Transverse colon (tissue), 4 donors: ENCODE data around the gene CHAD. TPM values are rescaled to one million over a fixed set of nuclear protein-coding genes. Genes with fewer than 3 reads are reported as not detected.
A peak's percentile ranks its signal among the peaks of the same experiment; 100 is the strongest.

Experiments used
- DNase-seq: peaks from one replicate; pipeline ENCODE4 v3.0.0-alpha.2; 2019
- H3K27ac ChIP-seq, 4 donors: fragments of 200-600 bp; sonication (generic); 2 replicates each; pipeline ENCODE4 v1.5.1; 2016 to 2018; ENCODE audit warnings: inconsistent platforms in 4 of 4
- H3K27me3 ChIP-seq: fragments of 200-600 bp; sonication (generic); 2 replicates; pipeline ENCODE4 v1.5.1; 2017; ENCODE audit warnings: inconsistent platforms
- H3K36me3 ChIP-seq, 4 donors: fragments of 200-600 bp; sonication (generic); 2 replicates each; pipeline ENCODE4 v1.5.1; 2017 to 2019; ENCODE audit warnings: inconsistent platforms in 4 of 4
- H3K4me1 ChIP-seq, 4 donors: fragments of 200-600 bp; sonication (generic); 2 replicates each; pipeline ENCODE4 v1.5.1; 2017 to 2020; ENCODE audit warnings: inconsistent platforms in 4 of 4
- H3K4me3 ChIP-seq, 4 donors: fragments of 200-600 bp; sonication (generic); 1 replicate in 1 of 4; 2 replicates in 3 of 4; pipeline versions ENCODE4 v1.5.1 to v1.6.1; 2017 to 2019; ENCODE audit warnings: inconsistent platforms in 4 of 4
- H3K9me3 ChIP-seq, 2 donors: fragments of 200-600 bp; sonication (generic); 2 replicates each; pipeline ENCODE4 v1.5.1; 2017 to 2019; ENCODE audit warnings: inconsistent platforms in 2 of 2
- CTCF ChIP-seq, 5 experiments: fragments of 200-600 bp in 3 of 5; fragments of 450-650 bp in 2 of 5; sonication (generic) in 3 of 5; IDR thresholded peaks; 1 replicate in 2 of 5; 2 replicates in 3 of 5; pipeline ENCODE4 v1.5.1; 2016 to 2017; ENCODE audit warnings: antibody characterized with exemption in 5 of 5, inconsistent platforms in 3 of 5, mild to moderate bottlenecking in 2 of 5, moderate library complexity in 1 of 5
- EP300 ChIP-seq: sonication (generic); formaldehyde crosslinking; IDR thresholded peaks from one replicate; pipeline ENCODE4 v1.6.1; 2017; ENCODE audit warnings: antibody characterized with exemption, low read depth
- POLR2A ChIP-seq: fragments of 450-650 bp; IDR thresholded peaks from one replicate; pipeline ENCODE4 v1.6.1; 2016; ENCODE audit warnings: antibody characterized with exemption, mild to moderate bottlenecking, moderate library complexity
- POLR2AphosphoS5 ChIP-seq, 3 donors: sonication (generic); formaldehyde crosslinking; IDR thresholded peaks; one replicate each; pipeline ENCODE4 v1.6.1; 2016; ENCODE audit warnings: antibody characterized with exemption in 3 of 3
- WGBS, 2 donors: methylation state at CpG; one replicate each; pipeline ENCODE4 v1.1.5; 2018; ENCODE audit warnings: low coverage in 1 of 2; 5-methylcytosine and 5-hydroxymethylcytosine counted together
- in situ Hi-C, 4 donors: fragments of 200-750 bp; cut with MboI; loops; one replicate each; pipeline versions ENCODE4 v1.15.0 to v1.15.1; 2017; ENCODE audit warnings: low sequenced_read_pairs in 3 of 4, low pct_ligation_motif_present in 1 of 4, low pct_unique_long_range_greater_than_20kb in 1 of 4
- intact Hi-C: fragments of 100-400 bp; cut with DNase I; formaldehyde crosslinking; loops from one replicate; pipeline ENCODE4 v1.15.1; 2023; ENCODE audit warnings: low total_unique reads
- total RNA-seq, 4 donors: library from RNA; depleted of rRNA; stranded (reverse); fragments of >200 nt; gene quantifications; one replicate each; pipeline ENCODE4 v1.1.0, GENCODE V29; 2016

The CHAD gene
- total RNA-seq, 4 donors from 2014 or later: 9.6 to 59.8 (median 19.7) TPM

DNA sequence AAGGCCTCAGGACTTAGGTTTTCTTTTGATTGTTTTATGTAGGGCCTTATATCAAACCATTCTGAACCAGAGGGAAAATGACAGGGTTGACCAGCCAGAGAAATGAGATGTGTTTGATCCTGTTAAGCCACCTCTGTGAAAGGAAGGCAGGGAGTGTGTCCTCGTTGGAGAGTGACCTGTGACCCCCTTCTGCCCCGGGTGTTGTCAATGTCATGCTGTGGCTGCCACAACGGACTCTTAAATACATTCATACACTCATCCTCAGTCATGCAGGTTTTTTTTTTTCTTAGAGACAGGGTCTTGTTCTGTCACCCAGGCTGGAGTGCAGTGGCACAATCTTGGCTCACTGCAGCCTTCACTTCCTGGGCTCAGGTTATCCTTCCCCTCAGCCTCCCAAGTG is 45.7 kb upstream of the CHAD start:
- intact Hi-C loops: no loop called here
- no peak overlapping the region for H3K4me3 ChIP-seq
- in situ Hi-C loops: no loop called here
- peak overlapping the region in 1 of 4 donors; percentile 9 for H3K27ac ChIP-seq
- no peak for TF ChIP-seq EP300
- TF ChIP-seq POLR2AphosphoS5 (IDR thresholded peaks at IDR 0.05): no peak
- TF ChIP-seq POLR2A: no peak
- no peak for TF ChIP-seq CTCF (IDR thresholded peaks at IDR 0.05)
- H3K27me3 ChIP-seq: no peaks in the 10 kb centered on the region
- WGBS, 2 donors: 69% methylated on average over 3 of the region's 3 CpGs; no CpG with 5 or more reads in 1 of the 2 donors
- H3K4me1 ChIP-seq: peaks cover 0 to 22% (median 2%) of the 10 kb centered on the region in 4 donors
- H3K9me3 ChIP-seq: no peaks in the 10 kb centered on the region
- H3K36me3 ChIP-seq: no peaks in the 10 kb centered on the region
- no peak for DNase-seq

- DNase-seq: no peak
- H3K4me3 ChIP-seq: no peak overlapping the region
These were observed 44.8 kb upstream of the CHAD start for GRCh38 chr17:50513495-50513894.

DNA sequence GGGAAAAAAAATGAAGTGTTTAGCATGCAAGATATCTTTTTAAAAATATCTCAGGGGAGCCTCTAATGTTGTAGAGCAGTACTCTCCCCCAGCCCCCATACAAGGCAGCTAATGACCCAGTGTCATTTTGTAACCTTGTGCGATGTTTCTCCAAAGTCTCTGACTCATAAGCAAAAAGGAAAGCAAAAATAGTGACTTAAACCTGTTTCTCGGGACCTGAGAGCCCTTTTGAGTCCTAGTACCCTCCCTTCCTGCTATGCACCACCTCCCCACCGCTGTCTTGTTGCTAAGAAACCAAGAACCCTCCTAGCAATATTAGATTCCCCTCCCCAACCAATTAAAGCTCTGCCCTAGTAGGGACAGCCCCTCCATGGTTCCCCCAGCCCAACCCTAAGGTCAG is 42.4 kb upstream of the CHAD start:
- no peak overlapping the region for H3K4me3 ChIP-seq
- peaks cover 0 to 24% (median 15%) of the 10 kb centered on the region in 4 donors for H3K4me1 ChIP-seq
- in situ Hi-C loops: no loop called here
- intact Hi-C loops: no loop called here
- H3K9me3 ChIP-seq: no peaks in the 10 kb centered on the region
- H3K27ac ChIP-seq: no peak overlapping the region
- no peak for TF ChIP-seq POLR2A
- no peak for TF ChIP-seq CTCF (IDR thresholded peaks at IDR 0.05)
- no peak for TF ChIP-seq POLR2AphosphoS5 (IDR thresholded peaks at IDR 0.05)
- no peak for TF ChIP-seq EP300
- no peaks in the 10 kb centered on the region for H3K27me3 ChIP-seq
- DNase-seq: no peak
- 50 to 54% methylated on average over 1 to 3 of the region's 3 CpGs for WGBS, 2 donors
- no peaks in the 10 kb centered on the region for H3K36me3 ChIP-seq

More at GRCh38 chr17:50513495-50513894, 44.8 kb upstream of the CHAD start:
- Histone ChIP-seq H3K36me3 (no peaks in the 10 kb centered on the region), H3K27ac (no peak overlapping the region), H3K9me3 (no peaks in the 10 kb centered on the region), H3K27me3 (no peaks in the 10 kb centered on the region), H3K4me1 (peaks cover 0 to 24% (median 9%) of the 10 kb centered on the region in 4 donors)
- in situ Hi-C loops (no loop called here), intact Hi-C loops (no loop called here)
- TF ChIP-seq POLR2A: no peak
- no peak for TF ChIP-seq CTCF (IDR thresholded peaks at IDR 0.05)
- TF ChIP-seq POLR2AphosphoS5 (IDR thresholded peaks at IDR 0.05): no peak
- TF ChIP-seq EP300: no peak
- 64 to 69% methylated on average over 4 of the region's 4 CpGs for WGBS, 2 donors

DNA sequence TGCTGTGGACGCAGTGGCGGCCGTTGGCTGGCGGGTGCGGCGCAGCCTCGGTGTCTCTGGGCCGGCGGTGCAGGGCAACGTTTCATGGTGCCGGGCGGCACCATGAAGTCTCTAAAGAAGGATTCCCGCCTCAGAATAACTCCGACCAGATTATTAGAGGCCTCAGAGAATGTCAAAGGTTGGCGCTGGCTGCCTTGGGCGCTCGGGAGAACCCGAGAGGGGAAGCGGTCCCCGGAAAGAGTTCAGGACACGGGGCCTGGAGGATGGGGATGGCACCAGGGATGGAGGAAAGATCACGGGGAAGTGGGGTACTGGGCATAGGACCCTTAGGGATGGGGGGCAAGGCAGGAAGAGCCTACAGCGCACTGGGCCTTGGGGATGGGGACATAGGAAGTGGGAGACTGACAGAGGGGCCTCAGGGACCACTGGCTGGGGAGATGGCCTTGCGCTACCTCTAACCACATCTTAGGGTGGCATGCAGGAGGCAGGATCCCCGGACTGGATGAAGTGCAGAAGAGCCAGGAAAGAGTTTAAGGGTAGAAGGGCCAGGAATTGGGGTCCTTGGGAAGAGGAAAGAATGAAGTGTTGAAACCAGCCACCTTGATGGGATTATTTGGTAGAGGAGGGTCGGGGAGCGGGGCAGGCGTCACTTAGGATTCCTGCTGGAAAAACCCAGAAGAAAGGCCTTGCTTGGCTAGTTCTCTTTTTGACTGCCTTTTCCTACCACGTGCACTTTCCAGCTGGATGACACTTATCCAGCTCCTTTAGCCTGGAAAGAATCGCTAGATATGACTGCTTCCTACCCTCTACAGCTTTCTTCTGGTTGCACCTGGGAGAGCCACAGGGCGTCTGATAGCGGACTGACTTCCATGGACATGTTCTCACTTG is 40.1 kb upstream of the CHAD start:
- in situ Hi-C loops: no loop called here

More for the DNA sequence above, 40.1 kb upstream of the CHAD start:
- Histone ChIP-seq H3K27me3 (no peaks in the 10 kb centered on the region), H3K36me3 (no peaks in the 10 kb centered on the region), H3K27ac (peak overlapping the region; percentile 65 to 85 (median 78)), H3K9me3 (no peaks in the 10 kb centered on the region), H3K4me1 (peaks cover 0 to 27% (median 15%) of the 10 kb centered on the region in 4 donors), H3K4me3 (peak overlapping the region; percentile 45 to 85 (median 56))
- intact Hi-C loops: no loop called here
- TF ChIP-seq POLR2AphosphoS5 (IDR thresholded peaks at IDR 0.05) (no peak), CTCF (IDR thresholded peaks at IDR 0.05) (peak in 1 of 5 experiments; percentile 17), EP300 (no peak), POLR2A (no peak)
- WGBS, 2 donors: 30 to 42% methylated on average over 11 to 32 of the region's 32 CpGs
- no peak for DNase-seq
